Type B pancreatic cell (in vitro differentiated cells): Measurements from ENCODE around the gene ENTPD8. TPM values are rescaled to one million over a fixed set of nuclear protein-coding genes. Genes with fewer than 3 reads are reported as not detected.

ENCODE experiments used
- DNase-seq: peaks from one replicate; pipeline ENCODE4 v3.0.0; 2021; ENCODE audit warnings: mixed read lengths; ENCODE audit not compliant: unreplicated experiment; ENCODE audit errors: extremely low spot score
- H3K27ac Mint-ChIP-seq: 2 replicates; pipeline ENCODE4 v1.8.0; 2021; ENCODE audit warnings: mild to moderate bottlenecking, mixed read lengths
- H3K27me3 Mint-ChIP-seq: 2 replicates; pipeline ENCODE4 v1.8.0; 2021; ENCODE audit warnings: mixed read lengths
- H3K36me3 Mint-ChIP-seq: 2 replicates; pipeline ENCODE4 v1.8.0; 2021; ENCODE audit warnings: mixed read lengths
- H3K4me1 Mint-ChIP-seq: one replicate; pipeline ENCODE4 v1.8.0; 2021; ENCODE audit warnings: mixed read lengths; ENCODE audit not compliant: unreplicated experiment
- H3K4me3 Mint-ChIP-seq: 2 replicates; pipeline ENCODE4 v1.8.0; 2021; ENCODE audit warnings: mild to moderate bottlenecking, mixed read lengths
- H3K9me3 Mint-ChIP-seq: 2 replicates; pipeline ENCODE4 v1.8.0; 2021; ENCODE audit warnings: mixed read lengths
- total RNA-seq: library from RNA; stranded (reverse); gene quantifications from 2 replicates; pipeline ENCODE4 v1.2.1, GENCODE V29; 2021; ENCODE audit warnings: low replicate concordance
- TF ChIP-seq, protein P1 (sequence below): fragments of 200-600 bp; sonication (generic); conservative IDR thresholded peaks from 2 replicates; pipeline ENCODE4 v1.5.0; 2021; ENCODE audit warnings: antibody characterized with exemption, mild to moderate bottlenecking

Gene ENTPD8
- total RNA-seq, 1 donor from 2014 or later: 2.1 TPM

DNA sequence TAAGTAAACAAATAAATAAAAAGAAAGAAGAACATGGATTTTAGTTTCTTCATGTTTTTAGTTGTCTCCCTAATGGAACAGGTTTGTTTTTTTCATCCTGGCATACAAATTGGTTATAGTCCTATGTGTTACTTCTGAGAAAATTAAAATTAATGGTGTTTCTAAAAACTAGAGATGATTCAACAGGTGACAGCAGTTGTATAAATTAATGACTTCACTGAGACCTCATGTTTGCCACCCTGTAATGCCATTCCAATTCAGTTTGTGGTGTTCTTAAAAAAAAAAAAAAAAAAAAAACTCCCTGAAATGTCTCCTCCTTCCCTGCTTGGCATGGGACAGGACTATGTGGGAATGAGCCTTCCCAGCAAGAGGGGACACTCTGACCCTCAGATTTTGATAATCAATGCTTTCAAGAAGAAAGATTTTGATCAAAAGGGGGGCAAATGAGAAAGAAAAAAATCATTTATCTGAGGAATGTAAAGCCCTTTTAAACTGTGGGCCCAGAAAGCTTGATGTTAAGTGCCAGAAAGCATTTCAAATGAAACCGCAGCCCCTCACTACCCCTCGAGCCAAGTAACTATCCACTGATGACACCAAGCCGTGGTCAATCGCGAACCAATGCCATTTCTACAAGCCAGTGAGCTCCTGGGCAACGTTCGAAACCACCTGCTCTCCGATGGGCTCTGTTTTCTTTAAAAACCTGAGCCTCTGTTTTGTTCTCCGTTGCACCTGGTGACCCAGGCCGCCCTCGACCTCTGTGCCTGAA lies 19.1 kb downstream of the ENTPD8 start:
- DNase-seq: no peak
- Mint-ChIP-seq H3K9me3 (no peaks in the 10 kb centered on the region), H3K27me3 (no peaks in the 10 kb centered on the region), H3K36me3 (no peaks in the 10 kb centered on the region), H3K27ac (peak overlapping the region; percentile 56), H3K4me3 (peak overlapping the region; percentile 89), H3K4me1 (peaks cover 15% of the 10 kb centered on the region)
- TF ChIP-seq, protein P1, sequence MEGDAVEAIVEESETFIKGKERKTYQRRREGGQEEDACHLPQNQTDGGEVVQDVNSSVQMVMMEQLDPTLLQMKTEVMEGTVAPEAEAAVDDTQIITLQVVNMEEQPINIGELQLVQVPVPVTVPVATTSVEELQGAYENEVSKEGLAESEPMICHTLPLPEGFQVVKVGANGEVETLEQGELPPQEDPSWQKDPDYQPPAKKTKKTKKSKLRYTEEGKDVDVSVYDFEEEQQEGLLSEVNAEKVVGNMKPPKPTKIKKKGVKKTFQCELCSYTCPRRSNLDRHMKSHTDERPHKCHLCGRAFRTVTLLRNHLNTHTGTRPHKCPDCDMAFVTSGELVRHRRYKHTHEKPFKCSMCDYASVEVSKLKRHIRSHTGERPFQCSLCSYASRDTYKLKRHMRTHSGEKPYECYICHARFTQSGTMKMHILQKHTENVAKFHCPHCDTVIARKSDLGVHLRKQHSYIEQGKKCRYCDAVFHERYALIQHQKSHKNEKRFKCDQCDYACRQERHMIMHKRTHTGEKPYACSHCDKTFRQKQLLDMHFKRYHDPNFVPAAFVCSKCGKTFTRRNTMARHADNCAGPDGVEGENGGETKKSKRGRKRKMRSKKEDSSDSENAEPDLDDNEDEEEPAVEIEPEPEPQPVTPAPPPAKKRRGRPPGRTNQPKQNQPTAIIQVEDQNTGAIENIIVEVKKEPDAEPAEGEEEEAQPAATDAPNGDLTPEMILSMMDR: no peak

DNA sequence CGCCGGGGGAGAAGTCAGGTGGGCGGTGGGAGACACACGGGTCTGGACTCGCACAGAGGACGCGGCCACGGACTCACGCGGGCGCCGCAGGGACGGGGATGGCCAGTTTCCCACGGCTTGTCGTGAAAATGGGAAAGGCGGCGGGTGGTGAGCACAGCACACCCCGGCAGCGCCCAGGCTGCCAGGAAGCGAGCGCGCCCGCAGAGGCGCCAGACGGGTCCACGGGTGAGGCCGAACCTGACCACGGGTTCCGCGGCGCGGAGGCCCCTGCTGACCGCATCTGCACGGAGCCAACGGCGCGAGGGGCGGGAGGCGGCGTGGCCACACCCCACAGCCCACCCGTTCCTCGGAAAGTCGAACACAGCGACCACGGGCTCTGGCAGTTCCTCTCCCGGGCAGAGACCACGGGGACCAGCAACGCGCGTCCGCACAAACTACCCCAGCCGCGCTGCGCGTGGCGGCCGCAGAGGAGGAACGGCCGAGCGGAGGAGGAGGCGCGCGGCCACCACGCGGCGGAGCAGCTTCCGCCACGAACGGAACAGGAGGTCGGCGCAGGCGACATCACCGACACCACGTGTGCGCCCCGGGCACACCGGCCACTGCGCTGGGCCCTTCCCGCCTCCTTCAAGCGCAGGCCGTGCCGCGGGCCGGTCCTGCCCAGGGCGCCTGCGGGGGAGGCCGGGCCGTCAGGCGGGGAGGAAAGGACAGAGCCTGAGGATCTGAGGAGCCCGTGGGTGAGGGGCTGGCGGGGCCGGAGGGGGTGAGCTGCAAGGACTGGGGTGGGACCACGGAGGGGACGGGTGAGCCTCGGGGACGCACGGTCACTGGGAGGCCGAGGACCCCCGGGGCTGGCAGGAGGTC lies 23.8 kb downstream of the ENTPD8 start:
- no peak for DNase-seq
- no peaks in the 10 kb centered on the region for H3K27me3 Mint-ChIP-seq
- TF ChIP-seq, protein P1: no peak
- H3K4me1 Mint-ChIP-seq: peaks cover 12% of the 10 kb centered on the region
- no peaks in the 10 kb centered on the region for H3K9me3 Mint-ChIP-seq
- H3K27ac Mint-ChIP-seq: no peak overlapping the region
- no peaks in the 10 kb centered on the region for H3K36me3 Mint-ChIP-seq
- no peak overlapping the region for H3K4me3 Mint-ChIP-seq

DNA sequence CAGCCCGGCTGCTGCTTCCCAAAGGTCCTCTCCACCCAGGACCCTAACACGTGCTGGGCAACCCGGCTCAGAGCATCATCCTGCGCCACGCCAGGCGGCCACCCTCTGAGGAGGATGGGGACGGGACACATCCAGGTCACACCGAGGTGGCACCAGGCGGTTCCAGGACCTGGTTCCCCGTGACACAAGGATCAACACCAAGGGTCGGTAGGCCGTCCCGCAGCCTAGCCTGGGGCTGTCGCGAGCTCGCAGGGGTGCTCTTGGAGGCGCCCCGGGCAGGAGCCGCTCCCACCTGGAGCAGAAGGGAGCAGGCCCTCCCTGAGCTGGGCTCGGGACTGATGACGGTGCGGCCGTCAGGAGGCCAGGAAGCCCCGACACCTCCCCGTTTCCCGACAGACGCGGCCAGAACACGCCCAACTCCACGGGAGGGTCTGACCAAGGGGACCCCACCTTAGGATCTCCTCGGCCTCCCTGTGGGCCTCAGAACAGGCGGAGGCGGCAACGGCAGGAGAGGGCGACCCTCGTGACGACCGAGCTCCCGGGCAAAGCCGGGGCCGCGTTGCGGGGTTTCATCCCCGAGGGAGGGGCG lies 24.5 kb downstream of the ENTPD8 start:
- H3K36me3 Mint-ChIP-seq: no peaks in the 10 kb centered on the region
- no peak for DNase-seq
- no peaks in the 10 kb centered on the region for H3K27me3 Mint-ChIP-seq

DNA sequence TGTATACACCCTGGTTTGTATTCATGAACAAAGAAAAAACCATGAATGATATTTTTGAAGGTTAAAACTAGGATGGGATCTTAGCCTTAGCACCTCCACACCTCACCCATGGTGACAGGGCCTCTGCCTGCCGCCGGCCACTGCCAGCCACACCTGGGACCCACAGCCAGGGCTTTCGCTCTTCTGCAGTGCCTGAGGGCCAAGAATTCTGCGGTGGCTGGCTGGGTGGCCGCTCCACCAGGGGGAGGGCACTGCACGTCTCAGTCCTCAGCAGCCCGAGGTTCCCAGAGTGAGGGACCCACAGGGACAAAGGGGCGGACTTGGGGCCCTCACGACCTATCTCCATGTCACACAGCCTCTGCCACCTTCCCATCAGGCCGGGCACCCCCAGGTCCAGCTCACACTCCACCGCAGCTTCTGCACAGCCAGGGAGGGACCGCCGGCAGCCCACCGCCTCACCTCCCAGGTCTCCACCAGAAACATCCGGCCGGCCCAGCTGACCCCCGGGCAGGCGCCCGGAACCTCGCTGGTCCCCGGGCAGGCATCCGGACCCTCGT lies 25.1 kb downstream of the ENTPD8 start:
- no peak for DNase-seq
- Mint-ChIP-seq H3K4me1 (peaks cover 5% of the 10 kb centered on the region), H3K36me3 (no peaks in the 10 kb centered on the region), H3K27ac (no peak overlapping the region), H3K27me3 (no peaks in the 10 kb centered on the region), H3K4me3 (no peak overlapping the region), H3K9me3 (no peaks in the 10 kb centered on the region)
- TF ChIP-seq, protein P1: no peak

More for the DNA sequence above, 24.5 kb downstream of the ENTPD8 start:
- no peaks in the 10 kb centered on the region for H3K9me3 Mint-ChIP-seq
- peaks cover 5% of the 10 kb centered on the region for H3K4me1 Mint-ChIP-seq
- H3K4me3 Mint-ChIP-seq: no peak overlapping the region
- TF ChIP-seq, protein P1: no peak
- no peak overlapping the region for H3K27ac Mint-ChIP-seq

DNA sequence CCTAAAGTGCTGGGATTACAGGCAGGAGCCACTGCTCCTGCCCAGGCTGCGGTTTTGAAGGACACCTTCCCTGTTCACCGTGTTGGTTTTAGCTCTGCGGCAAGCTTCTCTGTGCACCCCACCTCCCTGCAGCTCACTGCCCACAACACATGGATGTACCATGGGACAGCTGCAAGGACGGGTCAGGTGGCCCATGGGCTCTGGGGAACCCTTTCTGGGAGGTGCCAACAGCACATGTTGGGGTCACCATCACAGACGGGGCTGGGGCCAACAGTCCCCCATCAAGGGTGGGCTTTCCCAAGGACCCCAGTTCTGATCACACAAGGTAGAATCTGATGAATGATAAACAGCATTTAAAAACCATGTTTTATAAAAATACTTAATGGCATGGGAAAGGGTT lies 25.7 kb downstream of the ENTPD8 start:
- DNase-seq: no peak
- H3K9me3 Mint-ChIP-seq: no peaks in the 10 kb centered on the region
- peaks cover 5% of the 10 kb centered on the region for H3K4me1 Mint-ChIP-seq
- no peak overlapping the region for H3K27ac Mint-ChIP-seq
- H3K27me3 Mint-ChIP-seq: no peaks in the 10 kb centered on the region
- no peaks in the 10 kb centered on the region for H3K36me3 Mint-ChIP-seq
- TF ChIP-seq, protein P1: no peak
- H3K4me3 Mint-ChIP-seq: no peak overlapping the region
